OCI-LY7 (cell line): ENCODE results near the gene SETD6. TPM values are rescaled to one million over a fixed set of nuclear protein-coding genes. Genes with fewer than 3 reads are reported as not detected.

Source experiments
- BruUV-seq: library from RNA; stranded (reverse); fragments of 400-500 nt; replicated peaks from 2 replicates; lab custom pipeline; 2021; lab: Mats Ljungman, UMichigan
- CTCF ChIA-PET: fragments of 300-600 bp; sonication (Branson Sonifier 250); formaldehyde crosslinking; loops from one replicate; lab custom pipeline; 2022; ENCODE audit warnings: antibody characterized with exemption; ENCODE audit not compliant: unreplicated experiment; lab: Charles Lee
- POLR2A ChIA-PET: fragments of 300-600 bp; sonication (Branson Sonifier 250); formaldehyde crosslinking; loops from one replicate; lab custom pipeline; 2022; ENCODE audit warnings: antibody characterized with exemption; lab: Charles Lee
- DNase-seq: peaks from one replicate; pipeline ENCODE4 v3.0.0-alpha.2; 2015; ENCODE audit warnings: low spot score
- H2AFZ ChIP-seq: fragments of 200-600 bp; sonication (generic), shearing (Covaris generic); 2 replicates; pipeline ENCODE4 v1.6.1; 2014; ENCODE audit warnings: mild to moderate bottlenecking, antibody characterized with exemption, low read length, moderate library complexity
- H3K27ac ChIP-seq: fragments of 200-600 bp; sonication (generic); 2 replicates; pipeline ENCODE4 v1.5.1; 2014; ENCODE audit warnings: mixed run types, low read depth, mild to moderate bottlenecking, moderate library complexity, low read length, inconsistent platforms; ENCODE audit not compliant: poor library complexity, severe bottlenecking
- H3K36me3 ChIP-seq: fragments of 200-600 bp; sonication (generic); 2 replicates; pipeline ENCODE4 v1.6.1; 2014; ENCODE audit warnings: mild to moderate bottlenecking, antibody characterized with exemption, low read length, moderate library complexity, mixed read lengths; ENCODE audit not compliant: insufficient read depth
- H3K4me1 ChIP-seq: fragments of 200-600 bp; sonication (generic); 2 replicates; pipeline ENCODE4 v1.5.1; 2014; ENCODE audit warnings: mild to moderate bottlenecking, low read length; ENCODE audit not compliant: insufficient read depth, poor library complexity, severe bottlenecking
- H3K4me2 ChIP-seq: fragments of 200-600 bp; sonication (generic); 2 replicates; pipeline ENCODE4 v1.6.1; 2014; ENCODE audit warnings: mild to moderate bottlenecking, low read length
- H3K4me3 ChIP-seq: fragments of 200-600 bp; sonication (generic); 2 replicates; pipeline ENCODE4 v1.5.1; 2014; ENCODE audit warnings: mild to moderate bottlenecking, low read depth, low read length; ENCODE audit not compliant: poor library complexity, severe bottlenecking
- H3K79me2 ChIP-seq: fragments of 200-600 bp; sonication (generic); 2 replicates; pipeline ENCODE4 v1.6.1; 2016; ENCODE audit warnings: low read depth, mild to moderate bottlenecking, low read length, moderate library complexity, mixed read lengths; ENCODE audit not compliant: insufficient read depth
- H3K9me2 ChIP-seq: fragments of 200-600 bp; sonication (generic); 2 replicates; pipeline ENCODE4 v1.6.1; 2016; ENCODE audit warnings: mild to moderate bottlenecking, low read length, mixed read lengths; ENCODE audit not compliant: insufficient read depth
- H3K9me3 ChIP-seq: fragments of 200-600 bp; sonication (generic); 2 replicates; pipeline ENCODE4 v1.6.1; 2014; ENCODE audit warnings: mild to moderate bottlenecking, mixed run types, low read length, mixed read lengths
- H4K20me1 ChIP-seq: fragments of 200-600 bp; sonication (generic); 2 replicates; pipeline ENCODE4 v1.6.1; 2014; ENCODE audit warnings: mild to moderate bottlenecking, antibody characterized with exemption, low read length, moderate library complexity, mixed read lengths; ENCODE audit not compliant: insufficient read depth
- CTCF ChIP-seq: fragments of 200-600 bp; sonication (generic); conservative IDR thresholded peaks from 2 replicates; pipeline ENCODE4 v1.5.1; 2014; ENCODE audit warnings: mild to moderate bottlenecking, antibody characterized with exemption, low read length, moderate library complexity, mixed read lengths
- EZH2phosphoT487 ChIP-seq: fragments of 200-600 bp; sonication (generic); IDR thresholded peaks from 2 replicates; pipeline ENCODE4 v1.6.1; 2018; ENCODE audit warnings: low read depth, borderline replicate concordance, mild to moderate bottlenecking, mixed run types, antibody characterized with exemption, low read length, moderate library complexity, mixed read lengths
- intact Hi-C: fragments of 100-400 bp; cut with micrococcal nuclease; formaldehyde crosslinking; loops from one replicate; pipeline ENCODE4 v1.10.0; 2022; ENCODE audit not compliant: unreplicated experiment
- total RNA-seq, 2 experiments: library from RNA; depleted of rRNA in 1 of 2; stranded (reverse); fragments of >200 nt in 1 of 2; shearing (Covaris generic) in 1 of 2; gene quantifications; 2 replicates each; pipeline ENCODE4 v1.2.3, GENCODE V29; 2014 to 2022

SETD6 gene
- total RNA-seq, 2 experiments from 2014 or later = 19.6 to 33.1 TPM

- no peak for TF ChIP-seq EZH2phosphoT487
- no peak for TF ChIP-seq CTCF
- Histone ChIP-seq H2AFZ (no peak overlapping the region), H3K9me3 (no peaks in the 10 kb centered on the region), H3K79me2 (no peaks in the 10 kb centered on the region), H3K4me1 (peaks cover 27% of the 10 kb centered on the region), H4K20me1 (no peaks in the 10 kb centered on the region), H3K4me2 (no peak overlapping the region), H3K4me3 (no peak overlapping the region), H3K9me2 (no peaks in the 10 kb centered on the region), H3K27ac (no peak overlapping the region), H3K36me3 (no peaks in the 10 kb centered on the region)
- no TSS peak for BruUV-seq
- intact Hi-C loops = no loop called here
- DNase-seq = no peak
- CTCF ChIA-PET = no interaction called here
- POLR2A ChIA-PET = no interaction called here
Measured at GRCh38 chr16:58503863-58504688, 11.2 kb upstream of the SETD6 start.

- Histone ChIP-seq H3K9me3 (no peaks in the 10 kb centered on the region), H3K9me2 (no peaks in the 10 kb centered on the region), H3K79me2 (no peaks in the 10 kb centered on the region), H3K4me2 (no peak overlapping the region), H3K36me3 (0 out of 2 replicates have a peak, but pooled peaks cover 3% of the 10 kb centered on the region), H3K27ac (no peak overlapping the region), H3K4me1 (peaks cover 5% of the 10 kb centered on the region), H4K20me1 (no peaks in the 10 kb centered on the region), H3K4me3 (no peak overlapping the region), H2AFZ (no peak overlapping the region)
- TF ChIP-seq EZH2phosphoT487 (no peak), CTCF (no peak; the same call in 1 of the 2 replicates)
- POLR2A ChIA-PET = interaction anchor here (0.7 kb wide), 1 partner anchor 170 kb away, joined by 3 read pairs; no protein-coding TSS in a partner anchor
- DNase-seq = no peak
- intact Hi-C loops = no loop called here
- no TSS peak for BruUV-seq
- CTCF ChIA-PET = interaction anchor here (1.0 kb wide), 1 partner anchor 167 kb away, joined by 3 read pairs; no protein-coding TSS in a partner anchor
Measured at GRCh38 chr16:58506241-58507194, 8.8 kb upstream of the SETD6 start.
